HEK293 (cell line): Measurements from ENCODE around the gene ENOSF1.

Experiments used
- CTCF ChIA-PET: fragments of 350-600 bp; formaldehyde crosslinking; extraction: SDS; loops from one replicate; lab custom pipeline; 2021; ENCODE audit warnings: antibody characterized with exemption; lab: Yijun Ruan, JAX
- POLR2A ChIA-PET: fragments of 300-600 bp; formaldehyde crosslinking; extraction: SDS; loops from one replicate; lab custom pipeline; 2020; ENCODE audit warnings: antibody characterized with exemption, inconsistent platforms; lab: Yijun Ruan, JAX
- H3K27ac ChIP-seq: fragments of 200-500 bp; sonication (Bioruptor generic); 2 replicates; pipeline ENCODE4 v1.5.1; 2014; ENCODE audit warnings: low read depth, low read length, control low read depth, inconsistent platforms; ENCODE audit errors: extremely low read depth
- H3K36me3 ChIP-seq, 2 experiments: fragments of 200-500 bp in 1 of 2; sonication (Bioruptor generic) in 1 of 2; 1 replicate in 1 of 2; 2 replicates in 1 of 2; pipeline ENCODE4 v1.5.1; 2014 to 2017; ENCODE audit warnings: inconsistent platforms in 2 of 2, low read length in 2 of 2; ENCODE audit not compliant: control insufficient read depth in 2 of 2, insufficient read depth in 1 of 2
- H3K4me1 ChIP-seq: fragments of 200-500 bp; sonication (Bioruptor generic); 2 replicates; pipeline ENCODE4 v1.5.1; 2014; ENCODE audit warnings: mild to moderate bottlenecking, low read length, inconsistent platforms; ENCODE audit not compliant: control insufficient read depth, insufficient read depth
- H3K4me3 ChIP-seq: 2 replicates; pipeline ENCODE4 v1.5.1; 2011; ENCODE audit warnings: low read depth, mild to moderate bottlenecking, control low read depth, low read length, moderate library complexity
- H3K9me3 ChIP-seq: fragments of 200-500 bp; sonication (Bioruptor generic); 2 replicates; pipeline ENCODE4 v1.5.1; 2014; ENCODE audit warnings: low read depth, low read length, inconsistent platforms; ENCODE audit not compliant: control insufficient read depth, insufficient read depth
- FEZF1 ChIP-seq: fragments of 450-650 bp; formaldehyde crosslinking; IDR thresholded peaks from 2 replicates; pipeline ENCODE4 v1.5.1; 2016; ENCODE audit warnings: missing biosample characterization, missing genetic modification characterization
- GLIS1 ChIP-seq: fragments of 450-650 bp; formaldehyde crosslinking; IDR thresholded peaks from 2 replicates; pipeline ENCODE4 v1.5.1; 2016; ENCODE audit warnings: missing biosample characterization, missing genetic modification characterization
- MYNN ChIP-seq: fragments of 450-650 bp; formaldehyde crosslinking; IDR thresholded peaks from 2 replicates; pipeline ENCODE4 v1.5.1; 2016; ENCODE audit warnings: missing biosample characterization, missing genetic modification characterization, borderline replicate concordance
- OSR2 ChIP-seq: fragments of 450-650 bp; formaldehyde crosslinking; IDR thresholded peaks from 2 replicates; pipeline ENCODE4 v1.5.1; 2016; ENCODE audit warnings: missing biosample characterization, missing genetic modification characterization
- YY2 ChIP-seq: fragments of 450-650 bp; formaldehyde crosslinking; IDR thresholded peaks from 2 replicates; pipeline ENCODE4 v1.5.1; 2016; ENCODE audit warnings: missing biosample characterization, missing genetic modification characterization
- ZIC2 ChIP-seq: fragments of 450-650 bp; formaldehyde crosslinking; IDR thresholded peaks from 2 replicates; pipeline ENCODE4 v1.5.1; 2016; ENCODE audit warnings: missing biosample characterization, missing genetic modification characterization
- ZNF155 ChIP-seq: fragments of 450-650 bp; formaldehyde crosslinking; IDR thresholded peaks from 2 replicates; pipeline ENCODE4 v1.5.1; 2016; ENCODE audit warnings: missing biosample characterization, missing genetic modification characterization
- ZNF211 ChIP-seq: fragments of 450-650 bp; formaldehyde crosslinking; IDR thresholded peaks from 2 replicates; pipeline ENCODE4 v1.5.1; 2016; ENCODE audit warnings: low read depth, missing biosample characterization, missing genetic modification characterization
- ZNF239 ChIP-seq: fragments of 450-650 bp; formaldehyde crosslinking; IDR thresholded peaks from 2 replicates; pipeline ENCODE4 v1.5.1; 2016; ENCODE audit warnings: missing biosample characterization, missing genetic modification characterization
- ZNF426 ChIP-seq: fragments of 450-650 bp; formaldehyde crosslinking; IDR thresholded peaks from 2 replicates; pipeline ENCODE4 v1.5.1; 2017; ENCODE audit warnings: missing biosample characterization, missing genetic modification characterization, mild to moderate bottlenecking, inconsistent platforms, moderate library complexity
- ZNF624 ChIP-seq: fragments of 450-650 bp; formaldehyde crosslinking; IDR thresholded peaks from 2 replicates; pipeline ENCODE4 v1.5.1; 2017; ENCODE audit warnings: missing biosample characterization, missing genetic modification characterization
- ZNF768 ChIP-seq: fragments of 450-650 bp; formaldehyde crosslinking; IDR thresholded peaks from 2 replicates; pipeline ENCODE4 v1.5.1; 2018; ENCODE audit warnings: missing biosample characterization, mild to moderate bottlenecking, missing genetic modification characterization
- ZNF837 ChIP-seq: fragments of 450-650 bp; formaldehyde crosslinking; IDR thresholded peaks from 2 replicates; pipeline ENCODE4 v1.5.1; 2016; ENCODE audit warnings: missing biosample characterization, missing genetic modification characterization
- TF ChIP-seq, protein P1 (sequence below): fragments of 450-650 bp; formaldehyde crosslinking; IDR thresholded peaks from 2 replicates; pipeline ENCODE4 v1.5.1; 2016; ENCODE audit warnings: missing biosample characterization, missing genetic modification characterization
- TF ChIP-seq, protein P2 (sequence below): fragments of 450-650 bp; formaldehyde crosslinking; IDR thresholded peaks from 2 replicates; pipeline ENCODE4 v1.5.1; 2016; ENCODE audit warnings: missing biosample characterization, missing genetic modification characterization, borderline replicate concordance

ENOSF1 gene

DNA sequence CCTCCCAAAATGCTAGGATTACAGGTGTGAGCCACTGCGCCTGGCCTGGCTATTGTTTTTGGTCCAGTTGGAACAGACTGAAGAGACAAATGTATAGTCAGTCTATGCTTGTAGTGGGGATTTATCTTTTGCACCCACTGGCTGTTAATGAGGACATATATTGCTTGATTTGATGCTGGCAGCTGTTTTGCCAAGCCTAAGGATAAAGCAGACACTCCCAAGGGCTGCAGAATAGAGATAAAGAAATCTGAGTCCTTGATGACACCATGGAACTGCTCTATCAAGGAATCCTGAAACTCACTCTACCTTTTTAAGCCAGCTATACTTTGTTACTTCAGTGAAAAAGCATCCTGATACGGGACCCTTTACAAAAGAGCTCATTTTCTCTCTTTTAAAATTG is 43.1 kb upstream of the ENOSF1 start:
- no peaks in the 10 kb centered on the region for H3K9me3 ChIP-seq
- TF ChIP-seq ZNF155 (tag by site-specific recombination) (no peak), YY2 (tag by site-specific recombination) (no peak)
- H3K4me3 ChIP-seq, result no peak overlapping the region
- H3K27ac ChIP-seq, result no peak overlapping the region
- ChIA-PET CTCF (interaction anchor here (1.0 to 2.9 kb wide), 3 partner anchors 17 to 84 kb away, joined by 3 to 10 read pairs (median 8); no protein-coding TSS in a partner anchor), POLR2A (interaction anchor here (0.7 kb wide), 1 partner anchor 123 kb away, joined by 3 read pairs; no protein-coding TSS in a partner anchor)
- H3K36me3 ChIP-seq, result peaks cover 2 to 7% of the 10 kb centered on the region in 2 experiments; a peak in 2 of 3 replicates
- H3K4me1 ChIP-seq, result peaks cover 2% of the 10 kb centered on the region; the same call in 1 of the 2 replicates

DNA sequence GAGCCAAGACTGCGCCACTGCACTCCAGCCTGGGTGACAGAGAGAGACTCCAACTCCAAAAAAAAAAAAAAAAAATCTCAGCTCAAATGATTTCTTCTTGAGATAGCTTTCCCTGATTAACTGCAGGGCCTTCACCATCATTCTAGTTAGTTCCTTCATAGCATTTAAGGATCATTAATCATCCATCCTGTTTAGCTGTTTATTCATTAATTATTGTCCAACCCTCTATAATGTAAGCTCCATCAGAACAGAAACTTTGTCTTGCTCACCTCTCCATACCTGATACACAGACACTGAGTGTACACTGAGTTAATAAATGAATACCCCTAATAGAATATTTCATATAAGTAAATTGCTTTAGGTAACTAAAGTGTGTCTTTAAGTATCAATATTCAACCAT is 42.2 kb upstream of the ENOSF1 start:
- CTCF ChIA-PET, result interaction anchor here (0.6 to 2.9 kb wide), 5 partner anchors 8 to 257 kb away, joined by 3 to 10 read pairs (median 4); no protein-coding TSS in a partner anchor
- peaks cover 7% of the 10 kb centered on the region in 2 experiments; a peak in 2 of 3 replicates for H3K36me3 ChIP-seq
- H3K4me3 ChIP-seq, result no peak overlapping the region
- H3K4me1 ChIP-seq, result peaks cover 3% of the 10 kb centered on the region; the same call in 1 of the 2 replicates
- H3K9me3 ChIP-seq, result no peaks in the 10 kb centered on the region
- no peak overlapping the region for H3K27ac ChIP-seq
- TF ChIP-seq MYNN (tag by site-specific recombination) (no peak), ZNF426 (tag by site-specific recombination) (no peak), ZNF211 (tag by site-specific recombination) (no peak), ZNF239 (tag by site-specific recombination) (no peak), ZNF837 (no peak), ZNF624 (tag by site-specific recombination) (no peak)
- TF ChIP-seq, protein P1, sequence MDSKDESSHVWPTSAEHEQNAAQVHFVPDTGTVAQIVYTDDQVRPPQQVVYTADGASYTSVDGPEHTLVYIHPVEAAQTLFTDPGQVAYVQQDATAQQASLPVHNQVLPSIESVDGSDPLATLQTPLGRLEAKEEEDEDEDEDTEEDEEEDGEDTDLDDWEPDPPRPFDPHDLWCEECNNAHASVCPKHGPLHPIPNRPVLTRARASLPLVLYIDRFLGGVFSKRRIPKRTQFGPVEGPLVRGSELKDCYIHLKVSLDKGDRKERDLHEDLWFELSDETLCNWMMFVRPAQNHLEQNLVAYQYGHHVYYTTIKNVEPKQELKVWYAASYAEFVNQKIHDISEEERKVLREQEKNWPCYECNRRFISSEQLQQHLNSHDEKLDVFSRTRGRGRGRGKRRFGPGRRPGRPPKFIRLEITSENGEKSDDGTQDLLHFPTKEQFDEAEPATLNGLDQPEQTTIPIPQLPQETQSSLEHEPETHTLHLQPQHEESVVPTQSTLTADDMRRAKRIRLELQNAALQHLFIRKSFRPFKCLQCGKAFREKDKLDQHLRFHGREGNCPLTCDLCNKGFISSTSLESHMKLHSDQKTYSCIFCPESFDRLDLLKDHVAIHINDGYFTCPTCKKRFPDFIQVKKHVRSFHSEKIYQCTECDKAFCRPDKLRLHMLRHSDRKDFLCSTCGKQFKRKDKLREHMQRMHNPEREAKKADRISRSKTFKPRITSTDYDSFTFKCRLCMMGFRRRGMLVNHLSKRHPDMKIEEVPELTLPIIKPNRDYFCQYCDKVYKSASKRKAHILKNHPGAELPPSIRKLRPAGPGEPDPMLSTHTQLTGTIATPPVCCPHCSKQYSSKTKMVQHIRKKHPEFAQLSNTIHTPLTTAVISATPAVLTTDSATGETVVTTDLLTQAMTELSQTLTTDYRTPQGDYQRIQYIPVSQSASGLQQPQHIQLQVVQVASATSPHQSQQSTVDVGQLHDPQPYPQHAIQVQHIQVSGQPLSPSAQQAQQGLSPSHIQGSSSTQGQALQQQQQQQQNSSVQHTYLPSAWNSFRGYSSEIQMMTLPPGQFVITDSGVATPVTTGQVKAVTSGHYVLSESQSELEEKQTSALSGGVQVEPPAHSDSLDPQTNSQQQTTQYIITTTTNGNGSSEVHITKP (tag by site-specific recombination), result peak; percentile 66
- TF ChIP-seq, all 188 proteins: peak for 1
- POLR2A ChIA-PET, result interaction anchor here (0.5 kb wide), 1 partner anchor 53 kb away, joined by 3 read pairs; no protein-coding TSS in a partner anchor

DNA sequence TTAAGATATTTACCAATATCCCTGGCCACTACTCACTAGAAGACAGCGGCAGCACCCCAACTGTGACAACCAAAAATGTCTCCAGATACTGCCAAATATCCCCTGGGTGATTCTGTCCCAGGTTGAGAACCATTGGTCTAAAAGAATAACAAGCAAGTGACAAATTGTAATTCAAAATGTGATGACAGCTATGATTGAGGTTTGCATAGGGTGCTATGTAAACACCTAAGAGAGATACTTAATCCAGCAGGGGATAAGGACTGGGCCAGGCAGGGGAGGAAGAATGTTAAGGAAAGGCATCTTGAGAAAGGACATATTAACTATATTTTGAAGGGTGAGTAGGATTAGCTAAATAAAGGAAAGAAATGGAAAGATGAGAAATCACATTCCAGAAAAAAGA is 38.0 kb upstream of the ENOSF1 start:
- peaks cover 3% of the 10 kb centered on the region; the same call in 1 of the 2 replicates for H3K4me1 ChIP-seq
- no peaks in the 10 kb centered on the region for H3K9me3 ChIP-seq
- TF ChIP-seq ZIC2 (tag by site-specific recombination) (peak; percentile 32; the same call in 1 of the 2 replicates), ZNF239 (tag by site-specific recombination) (no peak), ZNF768 (tag by site-specific recombination) (no peak), FEZF1 (tag by site-specific recombination) (peak; percentile 37; the same call in 1 of the 2 replicates), OSR2 (tag by site-specific recombination) (peak; percentile 23; the same call in 1 of the 2 replicates), GLIS1 (peak; percentile 42)
- TF ChIP-seq, protein P2, sequence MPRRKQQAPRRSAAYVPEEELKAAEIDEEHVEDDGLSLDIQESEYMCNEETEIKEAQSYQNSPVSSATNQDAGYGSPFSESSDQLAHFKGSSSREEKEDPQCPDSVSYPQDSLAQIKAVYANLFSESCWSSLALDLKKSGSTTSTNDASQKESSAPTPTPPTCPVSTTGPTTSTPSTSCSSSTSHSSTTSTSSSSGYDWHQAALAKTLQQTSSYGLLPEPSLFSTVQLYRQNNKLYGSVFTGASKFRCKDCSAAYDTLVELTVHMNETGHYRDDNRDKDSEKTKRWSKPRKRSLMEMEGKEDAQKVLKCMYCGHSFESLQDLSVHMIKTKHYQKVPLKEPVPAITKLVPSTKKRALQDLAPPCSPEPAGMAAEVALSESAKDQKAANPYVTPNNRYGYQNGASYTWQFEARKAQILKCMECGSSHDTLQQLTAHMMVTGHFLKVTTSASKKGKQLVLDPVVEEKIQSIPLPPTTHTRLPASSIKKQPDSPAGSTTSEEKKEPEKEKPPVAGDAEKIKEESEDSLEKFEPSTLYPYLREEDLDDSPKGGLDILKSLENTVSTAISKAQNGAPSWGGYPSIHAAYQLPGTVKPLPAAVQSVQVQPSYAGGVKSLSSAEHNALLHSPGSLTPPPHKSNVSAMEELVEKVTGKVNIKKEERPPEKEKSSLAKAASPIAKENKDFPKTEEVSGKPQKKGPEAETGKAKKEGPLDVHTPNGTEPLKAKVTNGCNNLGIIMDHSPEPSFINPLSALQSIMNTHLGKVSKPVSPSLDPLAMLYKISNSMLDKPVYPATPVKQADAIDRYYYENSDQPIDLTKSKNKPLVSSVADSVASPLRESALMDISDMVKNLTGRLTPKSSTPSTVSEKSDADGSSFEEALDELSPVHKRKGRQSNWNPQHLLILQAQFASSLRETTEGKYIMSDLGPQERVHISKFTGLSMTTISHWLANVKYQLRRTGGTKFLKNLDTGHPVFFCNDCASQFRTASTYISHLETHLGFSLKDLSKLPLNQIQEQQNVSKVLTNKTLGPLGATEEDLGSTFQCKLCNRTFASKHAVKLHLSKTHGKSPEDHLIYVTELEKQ (tag by site-specific recombination), result no peak
- peaks cover 15 to 23% of the 10 kb centered on the region in 2 experiments for H3K36me3 ChIP-seq
- ChIA-PET POLR2A (no interaction called here), CTCF (interaction anchor here (0.6 to 3.1 kb wide), 2 partner anchors 9 to 80 kb away, joined by 3 to 14 read pairs; no protein-coding TSS in a partner anchor)
- H3K4me3 ChIP-seq, result no peak overlapping the region
- no peak overlapping the region for H3K27ac ChIP-seq
